Measurements from ENCODE around the gene SPEM2. TPM values are rescaled to one million over a fixed set of nuclear protein-coding genes. Genes with fewer than 3 reads are reported as not detected.
"Not testable (repeated sequence)": the region's sequence is repeated elsewhere in the genome, so short reads cannot be mapped to it uniquely, and the experiment has no call there.

The SPEM2 gene
- total RNA-seq, 1 donor from 2014 or later = not detected

DNA sequence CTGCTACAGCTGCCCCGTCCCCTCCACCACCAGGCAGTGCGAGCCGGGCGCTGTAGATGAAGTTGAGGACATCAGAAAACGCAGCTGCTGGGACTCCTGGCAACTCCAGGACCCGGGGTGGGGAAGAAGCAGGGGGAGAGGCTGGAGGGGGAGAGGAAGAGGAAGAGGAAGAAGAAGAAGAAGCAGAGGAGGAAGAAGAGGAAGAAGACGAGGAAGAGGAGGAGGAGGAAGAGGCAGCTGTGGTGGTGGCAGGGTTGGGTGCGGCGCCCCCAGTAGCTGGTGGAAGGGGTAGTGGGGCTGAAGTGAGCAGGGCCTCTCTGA lies 40.9 kb downstream of the SPEM2 start:
- FAIRE-seq (no peak), DNase-seq (ENCODE audit: low read depth) (no peak)
- H3K27me3 ChIP-seq (ENCODE audit: control insufficient read depth, insufficient read depth, low read length) = no peaks in the 10 kb centered on the region
- H3K4me3 ChIP-seq (ENCODE audit: low read depth, low read length) = no peak overlapping the region
- H3K36me3 ChIP-seq (ENCODE audit: control insufficient read depth, insufficient read depth, low read length) = peaks cover 20% of the 10 kb centered on the region
- TF ChIP-seq, protein P1, sequence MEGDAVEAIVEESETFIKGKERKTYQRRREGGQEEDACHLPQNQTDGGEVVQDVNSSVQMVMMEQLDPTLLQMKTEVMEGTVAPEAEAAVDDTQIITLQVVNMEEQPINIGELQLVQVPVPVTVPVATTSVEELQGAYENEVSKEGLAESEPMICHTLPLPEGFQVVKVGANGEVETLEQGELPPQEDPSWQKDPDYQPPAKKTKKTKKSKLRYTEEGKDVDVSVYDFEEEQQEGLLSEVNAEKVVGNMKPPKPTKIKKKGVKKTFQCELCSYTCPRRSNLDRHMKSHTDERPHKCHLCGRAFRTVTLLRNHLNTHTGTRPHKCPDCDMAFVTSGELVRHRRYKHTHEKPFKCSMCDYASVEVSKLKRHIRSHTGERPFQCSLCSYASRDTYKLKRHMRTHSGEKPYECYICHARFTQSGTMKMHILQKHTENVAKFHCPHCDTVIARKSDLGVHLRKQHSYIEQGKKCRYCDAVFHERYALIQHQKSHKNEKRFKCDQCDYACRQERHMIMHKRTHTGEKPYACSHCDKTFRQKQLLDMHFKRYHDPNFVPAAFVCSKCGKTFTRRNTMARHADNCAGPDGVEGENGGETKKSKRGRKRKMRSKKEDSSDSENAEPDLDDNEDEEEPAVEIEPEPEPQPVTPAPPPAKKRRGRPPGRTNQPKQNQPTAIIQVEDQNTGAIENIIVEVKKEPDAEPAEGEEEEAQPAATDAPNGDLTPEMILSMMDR (IDR thresholded peaks at IDR 0.05; ENCODE audit: insufficient read depth, low read length, severe bottlenecking) = no peak

DNA sequence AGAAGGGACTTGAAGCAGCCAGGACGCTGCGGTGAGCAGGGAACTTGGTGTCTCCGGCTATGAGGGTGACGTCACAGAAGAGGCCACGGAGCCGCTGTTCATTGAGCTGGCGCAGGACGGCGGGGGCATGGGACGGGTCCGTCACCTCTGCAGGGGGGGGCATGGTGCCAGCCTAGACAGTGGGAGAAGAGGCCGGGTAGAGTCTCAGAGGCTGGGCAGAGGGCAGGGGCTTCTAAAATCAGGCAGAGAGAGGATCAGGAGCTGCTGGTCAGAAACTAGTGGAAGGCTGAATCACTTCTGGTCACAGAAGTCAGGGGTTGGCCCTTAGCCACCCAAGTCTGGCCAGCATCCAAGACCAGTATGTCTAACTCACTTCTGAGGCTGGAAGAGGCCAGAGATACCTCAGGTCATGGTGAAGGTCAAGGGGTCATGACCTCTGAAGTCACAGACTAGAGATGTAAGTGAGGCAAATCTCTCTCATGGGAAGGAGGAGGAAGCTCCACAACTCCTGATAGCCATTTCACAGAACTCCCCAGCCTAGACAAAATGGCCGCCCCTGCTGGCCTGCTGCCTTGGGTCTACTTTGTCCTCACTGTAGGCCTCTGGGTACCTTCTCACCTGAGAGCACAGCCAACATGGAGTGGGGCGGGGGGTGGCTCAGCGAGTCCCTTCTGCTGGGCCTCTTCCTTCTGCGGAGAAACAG lies 41.4 kb downstream of the SPEM2 start:
- peaks cover 21% of the 10 kb centered on the region for H3K36me3 ChIP-seq (ENCODE audit: control insufficient read depth, insufficient read depth, low read length)
- DNase-seq (ENCODE audit: low read depth) = no peak
- TF ChIP-seq, protein P1 (IDR thresholded peaks at IDR 0.05; ENCODE audit: insufficient read depth, low read length, severe bottlenecking) = no peak
- FAIRE-seq = no peak
- H3K4me3 ChIP-seq (ENCODE audit: low read depth, low read length) = no peak overlapping the region
- H3K27me3 ChIP-seq (ENCODE audit: control insufficient read depth, insufficient read depth, low read length) = no peaks in the 10 kb centered on the region

DNA sequence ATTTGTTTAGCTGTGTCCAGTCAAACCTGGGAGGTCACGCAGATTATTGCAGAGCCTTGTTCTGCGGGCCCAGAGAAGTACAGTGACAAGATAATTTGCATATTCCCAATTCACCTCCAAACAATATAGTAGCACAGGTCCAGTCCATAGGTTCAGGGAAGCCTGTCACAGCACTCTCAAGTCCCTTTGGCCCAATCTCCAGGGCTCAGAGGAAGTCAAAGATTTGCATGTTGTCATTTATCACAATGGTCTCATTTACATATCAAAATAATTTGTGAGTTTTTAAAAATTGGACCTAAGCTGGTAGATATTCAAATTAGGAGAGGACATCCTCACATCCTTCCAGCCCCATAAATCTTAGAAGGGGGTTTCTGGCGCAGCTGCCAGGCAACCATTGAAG lies 42.1 kb downstream of the SPEM2 start:
- Histone ChIP-seq H3K4me3 (ENCODE audit: low read depth, low read length) (no peak overlapping the region), H3K27me3 (ENCODE audit: control insufficient read depth, insufficient read depth, low read length) (no peaks in the 10 kb centered on the region), H3K36me3 (ENCODE audit: control insufficient read depth, insufficient read depth, low read length) (peaks cover 21% of the 10 kb centered on the region)
- FAIRE-seq = no peak
- TF ChIP-seq, protein P1 (IDR thresholded peaks at IDR 0.05; ENCODE audit: insufficient read depth, low read length, severe bottlenecking) = no peak
- no peak for DNase-seq (ENCODE audit: low read depth)

DNA sequence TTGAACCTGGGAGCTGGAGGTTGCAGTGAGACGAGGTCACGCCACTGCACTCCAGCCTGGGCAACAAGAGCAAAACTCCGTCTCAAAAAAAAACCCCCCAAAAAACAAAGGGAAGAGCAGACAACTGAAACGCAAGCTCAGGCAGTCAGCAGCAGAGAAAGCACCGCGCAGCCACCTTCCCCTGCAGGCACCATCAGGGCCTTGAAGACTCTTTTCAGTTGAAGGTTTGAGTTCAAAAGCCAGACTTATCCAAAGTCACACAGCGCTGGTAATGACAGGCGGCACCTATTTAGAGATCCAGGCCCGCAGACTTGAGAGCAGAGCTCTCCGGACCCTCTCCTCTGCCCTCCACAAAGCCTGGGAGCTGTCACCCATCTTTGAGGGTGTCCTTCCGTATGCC lies 42.9 kb downstream of the SPEM2 start:
- Histone ChIP-seq H3K4me3 (ENCODE audit: low read depth, low read length) (no peak overlapping the region), H3K27me3 (ENCODE audit: control insufficient read depth, insufficient read depth, low read length) (no peaks in the 10 kb centered on the region), H3K36me3 (ENCODE audit: control insufficient read depth, insufficient read depth, low read length) (peaks cover 19% of the 10 kb centered on the region)
- no peak for FAIRE-seq
- TF ChIP-seq, protein P1 (IDR thresholded peaks at IDR 0.05; ENCODE audit: insufficient read depth, low read length, severe bottlenecking) = no peak
- no peak for DNase-seq (ENCODE audit: low read depth)

DNA sequence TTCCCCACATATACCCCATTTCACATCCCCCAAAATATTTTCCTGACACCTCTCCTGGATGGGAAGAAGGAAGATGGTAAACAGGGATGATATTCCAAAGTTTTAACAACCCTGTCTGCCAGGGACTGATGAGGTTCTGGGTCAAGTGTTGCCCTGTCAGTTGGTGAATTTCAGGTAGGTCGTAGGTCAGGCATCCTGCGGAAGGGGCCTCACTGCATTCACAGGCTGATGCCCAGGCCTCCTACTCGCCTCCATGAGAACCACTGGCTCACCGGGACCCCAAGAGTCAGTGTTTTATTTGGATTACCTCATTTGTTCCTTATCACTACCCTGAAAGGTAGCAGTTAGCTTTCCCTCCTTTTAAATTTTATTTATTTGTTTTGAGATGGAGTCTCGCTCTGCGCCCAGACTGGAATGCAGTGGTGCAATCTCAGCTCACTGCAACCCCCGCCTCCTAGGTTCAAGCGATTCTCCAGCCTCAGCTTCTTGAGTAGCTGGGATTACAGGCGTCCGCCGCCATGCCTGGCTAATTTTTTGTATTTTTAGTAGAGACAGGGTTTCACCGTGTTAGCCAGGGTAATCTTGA lies 43.5 kb downstream of the SPEM2 start:
- TF ChIP-seq, protein P1 (IDR thresholded peaks at IDR 0.05; ENCODE audit: insufficient read depth, low read length, severe bottlenecking) = no peak
- DNase-seq (ENCODE audit: low read depth) (no peak), FAIRE-seq (no peak)
- Histone ChIP-seq H3K36me3 (ENCODE audit: control insufficient read depth, insufficient read depth, low read length) (peaks cover 13% of the 10 kb centered on the region), H3K27me3 (ENCODE audit: control insufficient read depth, insufficient read depth, low read length) (no peaks in the 10 kb centered on the region), H3K4me3 (ENCODE audit: low read depth, low read length) (no peak overlapping the region)

DNA sequence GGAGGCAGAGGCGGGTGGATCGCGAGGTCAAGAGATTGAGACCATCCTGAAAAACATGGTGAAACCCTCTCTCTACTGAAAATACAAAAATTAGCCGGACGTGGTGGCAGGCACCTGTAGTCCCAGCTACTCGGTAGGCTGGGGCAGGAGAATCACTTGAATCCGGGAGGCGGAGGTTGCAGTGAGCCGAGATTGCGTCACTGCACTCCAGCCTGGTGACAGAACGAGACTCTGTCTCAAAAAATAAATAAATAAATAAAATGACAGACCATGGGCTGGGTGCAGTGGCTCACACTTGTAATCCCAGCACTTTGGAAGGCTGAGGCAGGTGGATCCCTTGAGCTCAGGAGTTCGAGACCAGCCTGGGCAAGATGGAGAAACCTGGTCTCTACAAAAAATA lies 44.4 kb downstream of the SPEM2 start:
- DNase-seq (ENCODE audit: low read depth); H3K4me3 ChIP-seq (ENCODE audit: low read depth, low read length); FAIRE-seq; H3K27me3 ChIP-seq (ENCODE audit: control insufficient read depth, insufficient read depth, low read length): not testable (repeated sequence)
- H3K36me3 ChIP-seq (ENCODE audit: control insufficient read depth, insufficient read depth, low read length) = peaks cover 12% of the 10 kb centered on the region

DNA sequence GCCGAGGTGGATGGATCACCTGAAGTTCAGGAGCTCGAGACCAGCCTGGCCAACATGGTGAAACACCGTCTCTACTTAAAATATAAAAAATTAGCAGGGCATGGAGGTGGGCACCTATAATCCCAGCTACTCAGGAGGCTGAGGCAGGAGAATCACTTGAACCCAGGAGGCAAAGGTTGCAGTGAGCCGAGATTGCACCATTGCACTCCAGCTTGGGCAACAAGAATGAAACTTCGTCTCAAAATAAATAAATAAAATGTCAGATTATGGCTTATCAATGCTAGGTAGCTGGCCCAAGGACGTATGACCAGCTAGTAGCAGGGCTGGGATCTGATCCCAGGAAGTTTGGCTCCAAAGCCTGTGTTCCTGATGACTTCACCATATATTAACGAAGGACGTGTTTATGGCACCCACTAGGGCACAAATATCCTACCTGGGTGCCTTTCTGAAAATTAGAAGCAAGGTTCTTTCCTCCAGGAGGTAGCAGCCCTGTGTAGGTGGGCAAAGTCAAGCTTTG lies 45.1 kb downstream of the SPEM2 start:
- not testable (repeated sequence) for H3K4me3 ChIP-seq (ENCODE audit: low read depth, low read length); H3K27me3 ChIP-seq (ENCODE audit: control insufficient read depth, insufficient read depth, low read length); DNase-seq (ENCODE audit: low read depth); FAIRE-seq
- peaks cover 12% of the 10 kb centered on the region for H3K36me3 ChIP-seq (ENCODE audit: control insufficient read depth, insufficient read depth, low read length)

Data from bronchial epithelial cell (primary cell).